ENCODE data around the gene HOXA9.

The HOXA9 gene

DNA sequence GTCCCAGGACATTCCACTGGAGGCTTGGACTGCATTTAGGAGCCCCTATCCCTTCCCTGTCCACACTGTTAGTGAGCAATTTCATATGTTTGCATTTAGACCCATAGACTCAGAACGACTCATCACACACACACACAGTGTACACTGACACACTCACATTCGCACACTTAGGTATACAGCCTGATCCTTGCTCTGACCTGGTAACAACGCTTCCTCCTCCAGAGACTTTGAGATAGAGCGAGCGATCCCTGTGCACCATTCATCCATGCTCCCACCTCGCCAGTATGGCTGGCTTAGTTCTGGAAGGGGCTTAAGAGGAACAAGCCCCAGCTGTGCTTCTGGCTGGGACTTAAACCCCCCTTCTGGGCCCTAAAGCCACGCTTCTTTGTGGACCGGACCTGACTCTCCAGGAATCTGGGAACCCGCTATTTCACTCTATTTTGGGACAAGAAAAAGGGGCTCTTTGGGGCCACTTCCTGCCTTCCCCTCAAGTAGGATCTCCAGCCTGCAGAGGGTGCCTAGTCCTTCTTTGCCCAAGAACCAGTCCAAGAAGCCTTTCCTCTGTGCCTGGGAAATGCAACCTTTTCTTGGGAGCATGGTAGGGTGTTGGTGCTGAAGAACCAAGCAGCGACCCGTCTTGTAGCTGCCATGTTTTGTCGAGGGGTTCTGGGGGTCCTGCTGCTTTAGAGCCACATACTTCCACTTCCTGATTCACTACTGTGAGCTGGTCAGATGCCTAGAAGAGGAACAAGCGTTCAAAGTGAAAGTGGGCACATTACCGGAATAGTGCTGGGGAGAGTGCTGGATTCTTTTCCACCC is 35.6 kb upstream of the HOXA9 start:
- DNase-seq = no peak

GRCh38 chr7:27199849-27200760 is 34.8 kb upstream of the HOXA9 start, which contains the start of gene HOXA13:
TSS of gene HOXA13 (minus strand) at chr7:27200091. CDS start at chr7:27200077, 14 bp downstream.
- DNase-seq = peak in 1 of 2 experiments; percentile 61

DNA sequence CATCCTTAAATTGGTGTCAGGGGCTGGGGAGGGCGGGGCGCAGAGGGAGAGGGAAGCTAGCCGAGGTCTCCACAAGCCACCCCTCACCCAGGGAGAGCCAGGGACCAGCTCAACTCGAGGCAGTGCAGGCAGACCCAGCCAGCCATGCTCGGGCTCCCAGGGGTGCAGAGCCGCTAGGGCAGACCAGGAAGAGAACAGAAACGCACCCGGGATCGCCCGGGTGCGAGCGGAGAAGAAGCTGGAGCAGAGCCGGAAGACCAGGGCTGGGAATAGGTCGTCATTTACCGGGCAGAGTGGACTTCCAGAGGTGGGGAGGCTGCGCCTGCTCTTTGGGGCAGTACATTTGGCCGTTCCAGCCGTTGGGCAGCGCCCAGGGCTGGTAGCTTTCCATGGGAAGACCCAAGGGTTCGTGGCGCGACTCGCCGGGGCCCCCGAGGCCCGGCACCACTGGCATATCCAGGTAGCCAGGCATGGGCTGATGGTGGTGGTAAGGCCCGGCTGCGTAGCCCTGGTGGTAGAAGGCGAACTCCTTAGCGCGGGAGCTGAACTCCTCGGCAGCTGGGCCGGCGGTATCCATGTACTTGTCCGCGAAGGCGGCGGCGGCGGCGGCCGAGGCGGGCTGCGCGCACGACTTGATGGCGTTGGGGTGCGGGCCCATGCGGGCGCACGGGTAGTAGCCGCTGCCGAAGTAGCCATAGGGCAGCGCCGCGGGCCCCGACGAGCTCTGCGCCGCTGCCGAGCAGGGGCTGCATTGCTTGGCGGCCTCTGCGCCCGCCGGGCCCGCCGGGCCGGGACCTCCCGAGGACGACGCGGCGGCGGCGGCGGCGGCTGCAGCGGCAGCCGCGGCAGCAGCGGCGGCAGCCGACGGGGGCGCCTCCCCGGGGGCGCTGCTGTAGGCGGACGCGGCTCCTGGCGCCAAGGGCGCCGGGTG is 33.8 kb upstream of the HOXA9 start:
- no peak for DNase-seq

DNA sequence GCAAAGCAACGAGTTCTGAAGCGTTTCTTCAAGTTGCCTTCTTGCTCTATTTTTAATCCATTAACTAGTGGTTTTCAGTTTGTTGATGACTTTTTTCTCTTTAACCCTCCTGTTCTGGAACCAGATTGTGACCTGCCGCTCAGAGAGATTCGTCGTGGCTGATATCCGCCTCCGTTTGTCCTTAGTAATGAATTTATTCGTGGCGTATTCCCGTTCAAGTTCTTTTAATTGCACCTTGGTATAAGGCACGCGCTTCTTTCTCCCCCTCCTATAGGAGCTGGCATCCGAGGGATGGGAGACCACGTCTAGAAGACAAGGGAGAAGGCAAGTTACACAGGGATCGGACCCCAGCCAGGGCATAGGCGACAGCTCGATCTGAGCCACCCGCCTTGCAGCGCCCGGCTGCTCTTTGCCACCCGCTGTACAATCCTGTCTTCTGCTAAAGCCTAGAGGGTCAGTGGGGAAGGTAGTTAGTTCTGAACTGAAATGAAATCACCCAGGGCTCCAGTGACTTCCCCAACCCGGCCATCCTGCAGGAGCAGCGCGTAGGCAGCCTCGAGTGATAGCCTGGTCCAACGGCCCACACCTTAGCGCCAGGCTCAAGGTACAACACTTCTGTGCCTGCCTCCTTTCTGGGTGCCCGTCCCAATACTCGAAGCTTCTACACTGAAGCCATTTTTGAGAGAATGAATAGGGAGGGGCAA is 33.0 kb upstream of the HOXA9 start:
- no peak for DNase-seq

DNA sequence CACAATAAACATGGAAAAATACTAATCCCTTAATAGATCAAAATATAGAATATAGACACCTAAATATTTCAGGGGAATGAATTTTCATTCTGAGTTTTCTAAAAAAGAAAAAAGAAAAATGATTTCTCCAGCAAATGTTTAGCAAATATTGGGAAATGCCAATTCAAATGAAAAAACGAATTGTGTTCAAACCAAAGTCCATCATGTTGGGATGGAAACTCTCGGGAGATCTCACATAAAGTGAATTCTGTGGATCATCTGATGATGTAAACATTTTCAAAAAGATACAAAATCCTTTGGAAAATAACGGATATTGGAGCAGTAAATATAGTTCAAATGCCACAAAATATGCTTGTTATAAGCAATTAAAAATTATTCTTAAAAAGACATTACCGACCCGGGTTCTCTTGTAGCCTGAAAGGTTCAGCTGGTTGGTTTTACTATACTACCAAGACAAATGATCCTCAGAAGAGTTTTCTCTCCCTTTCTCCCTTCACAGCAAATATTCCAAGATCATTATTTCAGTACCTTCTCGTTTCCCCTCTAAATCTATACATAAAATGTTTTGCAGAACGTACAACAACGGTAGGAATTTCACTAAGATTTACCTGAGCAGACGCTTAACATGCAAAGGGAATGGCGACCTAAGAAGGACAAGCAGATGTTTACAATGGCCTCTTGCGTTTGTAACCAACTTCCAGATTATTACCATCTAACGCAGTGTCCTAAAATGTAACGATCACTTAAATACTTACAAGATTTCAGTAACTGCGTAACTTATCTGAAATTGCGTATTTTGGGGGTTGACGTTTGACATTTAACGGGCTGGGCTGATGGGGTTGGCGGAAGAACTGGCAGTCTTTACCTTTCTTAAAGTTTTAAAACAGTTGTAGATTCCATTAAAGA is 32.1 kb upstream of the HOXA9 start:
- no peak for DNase-seq

DNA sequence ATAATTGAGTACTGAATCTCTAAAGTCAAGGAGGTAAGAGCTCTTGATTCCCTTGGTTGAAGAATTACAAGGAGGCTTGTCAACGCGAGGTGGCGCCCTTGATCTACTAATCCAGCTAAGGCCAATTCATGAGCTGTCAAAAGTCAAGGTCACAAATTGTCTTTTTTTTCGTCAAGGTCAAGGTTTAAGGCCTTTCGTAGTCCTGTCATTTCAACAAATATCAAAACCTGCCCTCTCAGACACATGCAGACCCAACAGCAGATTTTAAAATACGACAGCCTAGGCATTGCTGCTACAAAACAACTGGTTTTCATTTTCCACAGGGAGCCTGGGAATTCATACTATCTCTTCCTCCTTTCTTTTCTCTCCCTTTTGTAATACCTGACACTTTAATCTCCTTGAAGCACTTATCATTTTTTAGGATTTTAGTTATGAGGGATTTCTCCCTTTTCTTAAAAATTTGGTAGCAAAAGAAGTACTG is 31.0 kb upstream of the HOXA9 start:
- DNase-seq = peak in 1 of 2 experiments; percentile 55

- no peak for DNase-seq
Observed at GRCh38 chr7:27194686-27195379, 29.5 kb upstream of the HOXA9 start.

DNA sequence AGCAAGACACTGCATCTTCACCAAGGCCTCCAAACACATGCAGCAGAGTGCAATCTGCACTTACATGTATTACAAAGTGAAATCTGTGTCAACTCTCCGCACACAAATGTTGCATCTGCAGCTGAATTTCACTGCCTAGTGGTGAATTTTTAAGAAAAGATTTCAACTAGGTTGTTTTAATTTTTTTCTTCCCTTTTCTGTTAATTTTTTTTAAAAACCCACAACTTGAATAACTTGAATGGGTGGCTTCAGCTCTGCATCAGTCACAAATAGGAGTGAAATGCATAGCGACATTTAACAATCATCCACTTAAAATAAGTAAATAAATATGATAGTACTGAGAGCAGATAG is 28.6 kb upstream of the HOXA9 start:
- no peak for DNase-seq

- no peak for DNase-seq
Observed at GRCh38 chr7:27193335-27194001, 28.1 kb upstream of the HOXA9 start.

DNA sequence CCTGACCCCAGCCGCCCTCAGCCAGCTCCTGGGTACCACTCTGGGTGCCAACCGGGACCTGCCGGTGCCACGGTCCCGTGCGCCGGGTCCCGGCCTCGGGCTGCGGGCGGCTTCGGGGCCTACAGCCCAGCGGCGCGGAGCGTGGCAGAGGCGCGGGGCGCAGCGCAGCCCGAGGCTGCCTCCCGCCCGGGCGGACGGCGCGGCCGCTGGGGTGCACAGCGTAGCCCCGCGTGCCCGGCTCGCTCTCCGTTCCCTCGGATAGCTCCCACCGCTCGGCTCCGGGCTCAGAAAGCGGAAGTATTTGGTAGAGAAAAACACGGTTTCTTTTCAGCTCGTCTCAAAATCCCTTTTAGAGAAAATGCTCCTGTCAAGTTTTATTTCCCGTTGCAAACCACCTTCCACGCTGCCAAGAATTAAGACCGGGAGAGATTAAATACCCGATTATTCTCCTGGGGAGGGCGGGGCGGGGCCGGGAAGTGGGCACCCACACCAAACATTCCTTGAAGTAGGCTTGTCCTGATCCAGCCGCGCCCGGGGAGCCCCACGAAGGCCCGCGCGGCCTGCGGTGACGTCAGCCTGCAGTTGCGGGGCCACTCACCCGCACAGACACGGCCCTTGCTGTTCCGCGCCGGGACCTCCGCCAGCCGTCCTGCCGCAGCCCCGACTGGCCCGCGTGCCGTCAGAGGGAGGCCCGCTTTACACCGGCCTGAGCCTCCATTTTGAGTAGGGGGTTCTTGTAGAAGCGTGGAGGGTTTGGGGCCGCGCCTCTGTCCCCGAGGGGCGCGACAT is 27.4 kb upstream of the HOXA9 start:
- DNase-seq = no peak

GRCh38 chr7:27191833-27192545 is 26.7 kb upstream of the HOXA9 start:
- DNase-seq = no peak

- no peak for DNase-seq
Observed at GRCh38 chr7:27191161-27191731, 25.9 kb upstream of the HOXA9 start.

DNA sequence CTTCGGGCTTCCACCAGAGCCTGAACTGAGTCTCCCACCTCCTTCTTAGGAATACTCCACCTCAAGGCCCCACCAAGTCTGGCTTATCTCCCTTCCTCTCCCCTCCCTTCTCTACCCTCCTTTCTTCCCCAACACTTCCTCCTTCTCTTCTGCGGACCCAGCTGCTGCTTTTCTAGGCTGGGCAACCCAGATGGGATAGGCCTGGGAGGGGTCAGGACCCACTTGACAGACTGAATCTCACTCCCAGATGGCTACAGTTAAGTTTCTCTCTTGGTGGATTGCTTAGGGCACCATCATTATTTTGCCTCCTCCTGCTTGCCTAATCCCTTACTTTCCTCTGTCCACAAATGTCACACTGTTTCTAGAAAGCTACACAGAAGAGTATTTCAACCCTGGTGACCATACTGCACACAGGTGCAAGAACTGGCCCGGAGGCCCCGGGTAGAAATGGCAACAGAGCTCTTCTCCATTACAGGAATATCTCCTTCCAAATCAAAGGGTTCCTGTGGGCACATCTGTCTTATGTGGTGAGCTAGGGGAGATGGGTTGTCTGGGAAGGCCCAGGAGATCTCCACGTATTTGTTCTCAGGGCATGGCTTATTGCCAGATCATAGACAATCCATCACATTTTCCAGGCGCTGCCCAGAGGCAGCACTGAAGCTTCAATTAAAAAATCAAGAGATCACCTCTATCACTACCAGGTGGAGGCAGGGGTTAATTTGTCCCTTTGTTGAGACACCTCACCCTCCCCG is 24.8 kb upstream of the HOXA9 start:
- DNase-seq = no peak

DNA sequence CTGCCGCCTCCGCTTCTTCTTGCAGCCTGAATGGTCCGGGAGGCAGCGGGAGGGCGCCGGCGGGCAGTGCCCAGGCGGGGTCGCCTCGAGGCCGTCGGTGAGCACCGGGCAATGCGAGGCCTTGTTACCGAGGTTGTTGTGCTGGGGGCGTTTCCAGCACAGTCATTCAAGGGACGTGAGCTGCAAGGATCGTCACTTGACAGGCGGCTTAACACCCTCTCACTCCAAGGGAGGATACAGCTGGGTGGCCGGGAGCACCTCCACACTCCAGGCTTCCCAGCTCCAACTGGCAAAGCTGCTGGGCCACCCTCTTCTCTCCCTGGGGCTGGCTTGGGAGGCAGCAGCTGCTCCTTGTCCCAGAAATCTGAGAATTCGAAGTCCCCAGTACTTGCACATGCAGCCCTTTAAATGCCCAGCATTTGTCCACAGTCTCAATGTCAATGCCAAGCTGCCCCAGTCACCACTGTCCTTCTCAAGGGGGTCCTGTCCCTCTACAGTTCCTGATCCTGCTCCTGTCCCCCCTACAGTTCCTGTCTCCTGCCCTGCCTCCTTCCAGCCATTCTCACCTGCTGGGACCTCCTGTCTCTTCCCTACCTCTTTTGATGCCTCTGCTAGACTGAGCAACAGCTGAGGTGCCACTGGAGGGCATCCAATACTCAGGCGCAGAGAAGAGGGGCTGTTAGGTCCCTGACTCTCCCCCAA is 24.1 kb upstream of the HOXA9 start:
- no peak for DNase-seq

GRCh38 chr7:27188386-27189294 is 23.3 kb upstream of the HOXA9 start:
- DNase-seq = no peak

Measured in SW 1271 (cell line).